Measurements from ENCODE around the gene OR52H1. TPM values are rescaled to one million over a fixed set of nuclear protein-coding genes. Genes with fewer than 3 reads are reported as not detected.
"Not testable (repeated sequence)": the region's sequence is repeated elsewhere in the genome, so short reads cannot be mapped to it uniquely, and the experiment has no call there.

The OR52H1 gene
- total RNA-seq, 1 experiment from 2014 or later = not detected

DNA sequence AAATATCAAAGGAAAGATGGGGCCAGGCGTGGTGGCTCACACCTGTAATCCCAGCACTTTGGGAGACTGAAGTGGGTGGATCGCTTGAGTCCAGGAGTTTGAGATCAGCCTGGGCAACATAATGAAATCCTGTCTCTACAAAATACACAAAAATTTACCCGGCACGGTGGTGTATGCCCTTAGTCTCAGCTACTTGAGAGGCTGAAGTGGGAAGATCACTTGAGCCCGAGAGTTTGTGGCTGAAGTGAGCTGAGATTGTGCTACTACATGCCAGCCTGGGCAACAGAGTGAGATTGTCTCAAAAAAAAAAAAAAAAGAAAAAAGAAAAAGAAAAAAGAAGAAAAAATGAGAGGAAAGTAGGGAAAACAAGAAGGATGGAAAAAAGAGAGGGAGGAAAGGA lies 44.3 kb upstream of the OR52H1 start:
- H3K36me3 Mint-ChIP-seq (ENCODE audit: insufficient read depth, unreplicated experiment) = no peaks in the 10 kb centered on the region
- DNase-seq (ENCODE audit: unreplicated experiment) = no peak
- H3K4me3 Mint-ChIP-seq (ENCODE audit: unreplicated experiment) = no peak overlapping the region
- no peak overlapping the region for H3K27ac Mint-ChIP-seq (ENCODE audit: low read depth, unreplicated experiment)
- intact Hi-C loops (cut with micrococcal nuclease) = no loop called here
- POLR2A ChIA-PET = no interaction called here
- no peaks in the 10 kb centered on the region for H3K27me3 Mint-ChIP-seq (ENCODE audit: insufficient read depth, unreplicated experiment)
- BruUV-seq (replicated peaks) = no TSS peak
- peaks cover 4% of the 10 kb centered on the region for H3K9me3 Mint-ChIP-seq (ENCODE audit: unreplicated experiment)
- TF ChIP-seq, protein P1, sequence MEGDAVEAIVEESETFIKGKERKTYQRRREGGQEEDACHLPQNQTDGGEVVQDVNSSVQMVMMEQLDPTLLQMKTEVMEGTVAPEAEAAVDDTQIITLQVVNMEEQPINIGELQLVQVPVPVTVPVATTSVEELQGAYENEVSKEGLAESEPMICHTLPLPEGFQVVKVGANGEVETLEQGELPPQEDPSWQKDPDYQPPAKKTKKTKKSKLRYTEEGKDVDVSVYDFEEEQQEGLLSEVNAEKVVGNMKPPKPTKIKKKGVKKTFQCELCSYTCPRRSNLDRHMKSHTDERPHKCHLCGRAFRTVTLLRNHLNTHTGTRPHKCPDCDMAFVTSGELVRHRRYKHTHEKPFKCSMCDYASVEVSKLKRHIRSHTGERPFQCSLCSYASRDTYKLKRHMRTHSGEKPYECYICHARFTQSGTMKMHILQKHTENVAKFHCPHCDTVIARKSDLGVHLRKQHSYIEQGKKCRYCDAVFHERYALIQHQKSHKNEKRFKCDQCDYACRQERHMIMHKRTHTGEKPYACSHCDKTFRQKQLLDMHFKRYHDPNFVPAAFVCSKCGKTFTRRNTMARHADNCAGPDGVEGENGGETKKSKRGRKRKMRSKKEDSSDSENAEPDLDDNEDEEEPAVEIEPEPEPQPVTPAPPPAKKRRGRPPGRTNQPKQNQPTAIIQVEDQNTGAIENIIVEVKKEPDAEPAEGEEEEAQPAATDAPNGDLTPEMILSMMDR (IDR thresholded peaks at IDR 0.05; ENCODE audit: unreplicated experiment) = no peak
- peaks cover 11% of the 10 kb centered on the region for H3K4me1 Mint-ChIP-seq (ENCODE audit: insufficient read depth, unreplicated experiment)
- CTCF ChIA-PET = interaction anchor here (0.9 kb wide), 1 partner anchor 302 kb away, joined by 5 read pairs; no protein-coding TSS in a partner anchor

DNA sequence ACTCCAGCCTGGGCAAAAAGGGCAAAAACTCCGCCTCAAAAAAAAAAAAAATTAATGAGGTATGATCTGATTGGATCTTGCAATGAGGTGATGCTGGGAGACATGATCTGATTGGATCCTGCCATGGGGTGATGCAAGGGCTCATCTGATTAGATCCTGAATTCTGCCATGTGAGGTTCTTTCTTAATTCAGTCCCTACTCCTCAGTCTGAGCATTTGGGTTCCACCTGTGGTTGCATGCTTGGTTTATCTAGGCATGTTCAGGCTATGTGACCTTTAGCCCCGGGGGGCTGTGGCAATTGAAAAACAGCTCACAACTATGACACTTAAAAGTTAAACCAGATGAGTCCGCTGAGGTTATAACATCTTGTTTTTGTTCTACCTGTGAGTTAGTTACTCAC lies 43.3 kb upstream of the OR52H1 start:
- POLR2A ChIA-PET = no interaction called here
- no peak overlapping the region for H3K27ac Mint-ChIP-seq (ENCODE audit: low read depth, unreplicated experiment)

DNA sequence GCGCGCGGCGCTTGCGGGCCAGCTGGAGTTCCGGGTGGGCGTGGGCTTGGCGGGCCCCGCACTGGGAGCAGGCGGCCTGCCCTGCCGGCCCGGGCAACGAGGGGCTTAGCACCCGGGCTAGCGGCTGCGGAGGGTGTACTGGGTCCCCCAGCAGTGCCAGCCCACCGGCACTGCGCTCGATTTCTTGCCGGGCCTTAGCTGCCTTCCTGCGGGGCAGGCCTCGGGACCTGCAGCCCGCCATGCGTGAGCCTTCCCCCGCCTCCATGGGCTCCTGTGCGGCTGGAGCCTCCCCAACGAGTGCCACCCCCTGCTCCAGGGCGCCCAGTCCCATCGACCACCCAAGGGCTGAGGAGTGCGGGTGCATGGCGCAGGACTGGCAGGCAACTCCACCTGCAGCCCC lies 41.6 kb upstream of the OR52H1 start:
- not testable (repeated sequence) for BruUV-seq (replicated peaks); H3K27ac Mint-ChIP-seq (ENCODE audit: low read depth, unreplicated experiment)

More for the DNA sequence above, 43.3 kb upstream of the OR52H1 start:
- H3K4me1 Mint-ChIP-seq (ENCODE audit: insufficient read depth, unreplicated experiment) = peaks cover 7% of the 10 kb centered on the region
- H3K9me3 Mint-ChIP-seq (ENCODE audit: unreplicated experiment) = peaks cover 4% of the 10 kb centered on the region
- no peak overlapping the region for H3K4me3 Mint-ChIP-seq (ENCODE audit: unreplicated experiment)
- intact Hi-C loops (cut with micrococcal nuclease) = no loop called here
- CTCF ChIA-PET = interaction anchor here (0.6 to 1.8 kb wide), 6 partner anchors 8 to 1089 kb away, joined by 3 to 5 read pairs (median 4); no protein-coding TSS in a partner anchor
- no peak for DNase-seq (ENCODE audit: unreplicated experiment)
- TF ChIP-seq, protein P1 (IDR thresholded peaks at IDR 0.05; ENCODE audit: unreplicated experiment) = no peak
- no peaks in the 10 kb centered on the region for H3K36me3 Mint-ChIP-seq (ENCODE audit: insufficient read depth, unreplicated experiment)
- no peaks in the 10 kb centered on the region for H3K27me3 Mint-ChIP-seq (ENCODE audit: insufficient read depth, unreplicated experiment)
- no TSS peak for BruUV-seq (replicated peaks)

DNA sequence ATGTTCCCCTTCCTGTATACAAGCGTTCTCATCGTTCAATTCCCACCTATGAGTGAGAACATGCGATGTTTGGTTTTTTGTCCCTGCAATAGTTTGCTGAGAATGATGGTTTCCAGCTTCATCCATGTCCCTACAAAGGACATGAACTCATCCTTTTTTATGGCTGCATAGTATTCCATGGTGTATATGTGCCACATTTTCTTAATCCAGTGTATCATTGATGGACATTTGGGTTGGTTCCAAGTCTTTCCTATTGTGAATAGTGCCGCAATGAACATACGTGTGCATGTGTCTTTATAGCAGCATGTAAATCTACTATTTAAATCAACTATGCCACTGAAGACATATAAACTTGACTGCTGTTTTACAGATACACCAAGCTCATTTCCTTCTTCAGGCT lies 36.1 kb upstream of the OR52H1 start:
- H3K27me3 Mint-ChIP-seq (ENCODE audit: insufficient read depth, unreplicated experiment); H3K27ac Mint-ChIP-seq (ENCODE audit: low read depth, unreplicated experiment); intact Hi-C loops (cut with micrococcal nuclease); H3K4me1 Mint-ChIP-seq (ENCODE audit: insufficient read depth, unreplicated experiment); DNase-seq (ENCODE audit: unreplicated experiment); H3K9me3 Mint-ChIP-seq (ENCODE audit: unreplicated experiment); POLR2A ChIA-PET; BruUV-seq (replicated peaks); H3K36me3 Mint-ChIP-seq (ENCODE audit: insufficient read depth, unreplicated experiment); H3K4me3 Mint-ChIP-seq (ENCODE audit: unreplicated experiment): not testable (repeated sequence)
- CTCF ChIA-PET = interaction anchor here (0.7 kb wide), 1 partner anchor 13 kb away, joined by 3 read pairs; no protein-coding TSS in a partner anchor

More for the DNA sequence above, 41.6 kb upstream of the OR52H1 start:
- H3K36me3 Mint-ChIP-seq (ENCODE audit: insufficient read depth, unreplicated experiment); H3K4me1 Mint-ChIP-seq (ENCODE audit: insufficient read depth, unreplicated experiment); H3K27me3 Mint-ChIP-seq (ENCODE audit: insufficient read depth, unreplicated experiment); intact Hi-C loops (cut with micrococcal nuclease); H3K4me3 Mint-ChIP-seq (ENCODE audit: unreplicated experiment); DNase-seq (ENCODE audit: unreplicated experiment); POLR2A ChIA-PET; H3K9me3 Mint-ChIP-seq (ENCODE audit: unreplicated experiment): not testable (repeated sequence)
- CTCF ChIA-PET = interaction anchor here (1.8 kb wide), 1 partner anchor 208 kb away, joined by 4 read pairs; no protein-coding TSS in a partner anchor

DNA sequence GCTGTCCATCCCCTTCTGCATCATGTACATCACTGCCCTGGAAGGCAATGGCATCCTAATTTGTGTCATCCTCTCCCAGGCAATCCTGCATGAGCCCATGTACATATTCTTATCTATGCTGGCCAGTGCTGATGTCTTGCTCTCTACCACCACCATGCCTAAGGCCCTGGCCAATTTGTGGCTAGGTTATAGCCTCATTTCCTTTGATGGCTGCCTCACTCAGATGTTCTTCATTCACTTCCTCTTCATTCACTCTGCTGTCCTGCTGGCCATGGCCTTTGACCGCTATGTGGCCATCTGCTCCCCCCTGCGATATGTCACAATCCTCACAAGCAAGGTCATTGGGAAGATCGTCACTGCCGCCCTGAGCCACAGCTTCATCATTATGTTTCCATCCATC lies 32.7 kb upstream of the OR52H1 start:
- Mint-ChIP-seq H3K4me1 (ENCODE audit: insufficient read depth, unreplicated experiment) (no peaks in the 10 kb centered on the region), H3K27me3 (ENCODE audit: insufficient read depth, unreplicated experiment) (no peaks in the 10 kb centered on the region), H3K27ac (ENCODE audit: low read depth, unreplicated experiment) (no peak overlapping the region), H3K4me3 (ENCODE audit: unreplicated experiment) (no peak overlapping the region), H3K36me3 (ENCODE audit: insufficient read depth, unreplicated experiment) (no peaks in the 10 kb centered on the region), H3K9me3 (ENCODE audit: unreplicated experiment) (no peaks in the 10 kb centered on the region)
- TF ChIP-seq, protein P1 (IDR thresholded peaks at IDR 0.05; ENCODE audit: unreplicated experiment) = no peak
- DNase-seq (ENCODE audit: unreplicated experiment) = no peak
- BruUV-seq (replicated peaks) = no TSS peak
- CTCF ChIA-PET = no interaction called here
- POLR2A ChIA-PET = no interaction called here
- intact Hi-C loops (cut with micrococcal nuclease) = no loop called here

Data from MCF 10A (cell line).